ENCODE results near the gene ABO.
"Not testable (repeated sequence)": the region's sequence is repeated elsewhere in the genome, so short reads cannot be mapped to it uniquely, and the experiment has no call there.

The ABO gene

DNA sequence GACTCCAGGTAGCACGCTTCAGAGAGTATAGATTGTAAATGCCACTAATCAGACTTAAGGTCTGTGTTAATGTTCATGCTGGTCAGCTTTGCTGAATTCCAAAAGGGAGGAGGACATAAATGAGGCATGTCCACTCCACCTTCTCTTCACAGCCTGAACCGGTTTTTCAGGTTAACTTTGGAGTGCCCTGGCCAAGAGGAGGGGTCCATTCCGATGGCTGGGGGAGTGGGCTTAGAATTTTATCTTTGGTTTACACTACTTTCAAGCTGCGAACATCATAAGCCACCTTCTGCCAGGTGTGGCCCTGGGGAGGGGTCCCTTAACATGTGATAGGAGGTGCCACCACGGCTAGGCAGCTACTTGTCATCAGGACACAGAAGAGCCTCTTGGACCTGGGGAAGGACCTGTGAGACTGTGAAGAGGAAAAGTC, 24.2 kb downstream of the ABO start:
- no peak for DNase-seq (ENCODE audit: insufficient read length, low spot score)
- TF ChIP-seq POLR2A (IDR thresholded peaks at IDR 0.05; ENCODE audit: low read depth, low read length) = no peak
- no peak for FAIRE-seq

DNA sequence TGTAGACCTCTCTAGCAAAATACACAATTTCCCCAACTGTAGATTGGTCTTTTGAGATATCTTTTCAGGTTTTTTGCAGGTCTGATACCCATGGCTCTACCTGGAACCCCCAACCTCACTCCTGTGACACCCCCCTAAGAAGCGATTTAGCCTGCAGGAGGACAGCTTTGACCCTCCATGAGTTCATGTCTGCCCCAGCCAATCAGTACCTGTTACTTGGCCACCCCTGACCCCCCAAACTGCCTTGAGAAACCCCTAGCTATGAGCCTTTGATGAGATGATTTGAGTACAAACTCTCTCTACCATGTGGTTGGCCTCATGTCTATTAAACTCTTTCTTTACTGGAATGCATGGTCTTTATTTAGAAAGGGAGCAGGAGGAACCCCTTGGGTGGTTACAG, 25.7 kb downstream of the ABO start:
- DNase-seq (ENCODE audit: insufficient read length, low spot score) (no peak), FAIRE-seq (no peak)
- no peak for TF ChIP-seq POLR2A (IDR thresholded peaks at IDR 0.05; ENCODE audit: low read depth, low read length)

DNA sequence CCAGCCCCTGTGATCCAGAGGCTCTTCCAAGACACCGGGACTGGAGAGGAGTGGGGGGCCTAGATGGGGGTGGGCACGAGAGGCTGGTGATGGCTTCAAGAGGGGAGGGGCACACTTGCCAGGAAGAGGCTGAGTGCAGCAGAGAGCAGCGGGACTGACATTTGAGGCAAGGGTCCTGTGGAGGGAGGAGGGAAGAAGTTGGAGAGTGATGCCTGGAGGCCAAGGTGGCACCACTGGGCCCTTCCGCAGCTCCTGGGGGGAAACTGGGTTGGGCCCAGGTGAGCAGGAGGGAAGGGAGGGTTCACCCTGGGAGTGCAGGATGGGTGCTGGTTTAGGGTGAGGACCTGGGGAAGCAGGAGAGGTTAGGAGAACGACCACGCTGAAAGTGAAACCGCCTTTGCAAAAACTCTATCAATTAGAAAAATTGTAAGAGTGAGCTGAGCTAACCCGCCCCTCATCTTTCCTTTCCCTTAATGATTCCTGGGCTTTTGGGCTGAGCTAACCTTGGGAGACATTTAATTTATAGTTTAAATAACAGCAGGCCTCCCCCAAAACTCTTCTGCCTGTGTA, 26.2 kb downstream of the ABO start:
- FAIRE-seq (no peak), DNase-seq (ENCODE audit: insufficient read length, low spot score) (no peak)
- TF ChIP-seq POLR2A (IDR thresholded peaks at IDR 0.05; ENCODE audit: low read depth, low read length) = no peak

DNA sequence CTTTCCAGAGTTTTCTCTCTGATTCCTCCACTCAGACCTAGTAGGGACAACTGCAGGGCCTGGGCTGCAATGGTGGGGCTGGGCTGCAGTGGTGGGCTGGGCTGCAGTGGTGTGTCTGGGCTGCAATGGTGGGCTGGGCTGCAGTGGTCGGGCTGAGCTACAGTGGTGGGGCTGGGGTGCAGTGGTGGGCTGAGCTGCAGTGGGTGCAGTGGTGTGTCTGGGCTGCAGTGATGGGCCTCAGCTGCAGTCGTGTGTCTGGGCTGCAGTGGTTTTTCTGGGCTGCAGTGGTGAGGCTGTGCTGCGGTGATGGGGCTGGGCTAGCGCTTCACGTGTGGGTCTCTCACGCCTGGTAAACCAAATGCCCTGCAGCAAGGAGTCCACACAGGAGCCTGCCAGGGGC, 27.4 kb downstream of the ABO start:
- DNase-seq (ENCODE audit: insufficient read length, low spot score) (no peak), FAIRE-seq (no peak)
- no peak for TF ChIP-seq POLR2A (IDR thresholded peaks at IDR 0.05; ENCODE audit: low read depth, low read length)

DNA sequence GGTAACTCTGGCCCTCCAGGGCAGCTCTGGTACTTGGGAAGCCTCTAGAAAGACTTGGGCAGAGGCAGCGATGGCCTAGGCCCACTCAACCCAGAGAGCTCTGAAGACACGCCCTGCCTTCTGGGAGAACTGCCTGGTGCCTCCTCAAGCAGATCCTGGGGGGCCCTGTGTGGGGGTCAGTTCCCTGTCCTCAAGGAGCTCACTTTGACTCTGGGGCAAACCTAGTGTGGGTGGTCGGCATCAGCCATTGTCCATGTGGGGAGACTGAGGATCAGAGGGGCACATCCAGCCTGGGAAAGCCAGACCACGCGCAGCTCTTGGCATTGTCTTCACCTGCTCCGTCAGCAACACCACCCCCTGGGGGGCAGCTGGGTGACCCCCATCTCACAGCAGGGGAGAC, 28.0 kb downstream of the ABO start:
- no peak for TF ChIP-seq POLR2A (IDR thresholded peaks at IDR 0.05; ENCODE audit: low read depth, low read length)
- FAIRE-seq = no peak

DNA sequence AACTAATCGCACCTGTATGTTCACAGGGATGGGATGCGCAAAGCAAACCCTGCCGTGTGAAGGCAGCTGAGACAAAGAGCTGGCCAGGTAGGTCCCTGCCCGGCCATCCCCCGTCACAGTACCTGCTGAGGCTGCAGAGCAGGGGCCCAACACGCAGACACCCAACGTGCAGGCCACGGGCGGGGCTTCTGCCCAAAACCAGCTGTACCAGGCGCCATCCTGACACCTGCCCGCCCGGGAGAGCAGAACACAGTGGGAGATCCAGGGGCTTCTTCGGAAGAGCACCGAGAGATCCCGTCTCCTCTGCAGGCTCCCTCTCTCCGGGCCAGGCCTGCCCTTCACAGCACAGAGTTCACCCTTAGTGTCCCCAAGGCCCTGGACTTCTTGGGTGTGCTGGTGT, 28.4 kb downstream of the ABO start:
- no peak for DNase-seq (ENCODE audit: insufficient read length, low spot score)
- no peak for TF ChIP-seq POLR2A (IDR thresholded peaks at IDR 0.05; ENCODE audit: low read depth, low read length)
- FAIRE-seq = no peak

More for the DNA sequence above, 28.0 kb downstream of the ABO start:
- DNase-seq (ENCODE audit: insufficient read length, low spot score) = no peak

DNA sequence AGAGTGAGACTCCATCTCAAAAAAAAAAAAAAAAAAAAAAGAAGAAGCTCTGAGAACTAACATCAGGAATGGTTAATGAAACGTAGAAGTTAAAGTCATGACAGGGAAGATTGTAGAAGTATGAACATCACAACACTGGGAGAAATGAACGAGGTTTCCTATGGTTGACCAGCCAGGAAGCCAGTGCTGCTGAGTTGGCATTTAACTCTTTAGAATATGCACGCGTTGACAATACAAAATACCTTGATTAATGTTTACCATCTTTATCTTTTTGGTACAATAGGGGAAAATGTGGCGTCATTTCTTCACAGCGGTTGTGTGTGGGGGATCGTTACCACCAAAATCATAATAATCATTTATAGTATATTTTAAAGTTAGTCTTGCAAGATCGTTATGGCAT, 32.0 kb downstream of the ABO start:
- no peak for TF ChIP-seq POLR2A (IDR thresholded peaks at IDR 0.05; ENCODE audit: low read depth, low read length)
- DNase-seq (ENCODE audit: insufficient read length, low spot score) = no peak
- FAIRE-seq = no peak

DNA sequence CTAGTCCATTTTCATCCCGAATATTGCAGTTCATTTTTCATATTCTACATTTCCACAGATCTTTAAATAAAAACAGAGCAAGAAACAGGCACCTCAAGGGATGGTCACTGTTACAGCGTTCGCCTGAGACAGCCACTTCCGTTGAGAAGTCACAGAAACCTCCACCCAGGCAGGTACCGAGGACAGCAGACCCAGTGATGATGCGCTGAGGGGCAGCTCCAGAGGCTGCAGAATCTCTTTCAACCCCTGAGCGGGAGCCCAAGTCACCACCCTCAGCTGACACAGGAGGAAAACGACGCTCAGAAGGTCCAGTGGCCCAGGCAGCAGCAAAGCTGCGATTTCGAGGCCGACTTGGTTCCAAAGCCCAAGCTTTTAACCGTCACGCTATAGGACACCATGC, 32.8 kb downstream of the ABO start:
- no peak for FAIRE-seq
- DNase-seq (ENCODE audit: insufficient read length, low spot score) = no peak
- no peak for TF ChIP-seq POLR2A (IDR thresholded peaks at IDR 0.05; ENCODE audit: low read depth, low read length)

DNA sequence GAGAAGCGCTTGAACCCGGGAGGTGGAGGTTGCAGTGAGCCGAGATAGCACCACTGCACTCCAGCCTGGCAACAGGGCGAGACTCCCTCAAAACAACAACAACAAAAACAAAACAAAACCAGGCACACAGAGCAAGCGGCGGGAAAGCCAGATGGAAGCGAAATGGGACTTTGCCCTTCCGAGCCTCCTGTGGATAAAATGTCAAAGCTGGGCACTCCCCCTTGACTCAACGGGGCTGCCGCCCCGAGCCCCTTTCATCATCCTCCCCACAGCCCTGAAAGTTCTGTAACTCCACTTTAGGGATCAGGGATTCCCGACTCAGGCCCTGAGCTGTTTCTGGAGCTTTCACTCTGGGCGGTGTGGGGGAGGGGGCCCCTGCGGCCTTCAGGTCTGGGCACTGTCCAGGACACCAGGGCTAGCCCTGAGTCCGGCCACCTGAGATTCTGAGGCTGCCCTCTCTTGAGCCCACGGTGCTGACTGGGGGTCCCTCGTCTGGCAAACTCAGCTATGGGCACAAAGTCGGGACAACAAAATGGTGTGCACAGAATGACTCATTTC, 35.4 kb downstream of the ABO start:
- TF ChIP-seq POLR2A (IDR thresholded peaks at IDR 0.05; ENCODE audit: low read depth, low read length) = no peak
- FAIRE-seq = no peak

DNA sequence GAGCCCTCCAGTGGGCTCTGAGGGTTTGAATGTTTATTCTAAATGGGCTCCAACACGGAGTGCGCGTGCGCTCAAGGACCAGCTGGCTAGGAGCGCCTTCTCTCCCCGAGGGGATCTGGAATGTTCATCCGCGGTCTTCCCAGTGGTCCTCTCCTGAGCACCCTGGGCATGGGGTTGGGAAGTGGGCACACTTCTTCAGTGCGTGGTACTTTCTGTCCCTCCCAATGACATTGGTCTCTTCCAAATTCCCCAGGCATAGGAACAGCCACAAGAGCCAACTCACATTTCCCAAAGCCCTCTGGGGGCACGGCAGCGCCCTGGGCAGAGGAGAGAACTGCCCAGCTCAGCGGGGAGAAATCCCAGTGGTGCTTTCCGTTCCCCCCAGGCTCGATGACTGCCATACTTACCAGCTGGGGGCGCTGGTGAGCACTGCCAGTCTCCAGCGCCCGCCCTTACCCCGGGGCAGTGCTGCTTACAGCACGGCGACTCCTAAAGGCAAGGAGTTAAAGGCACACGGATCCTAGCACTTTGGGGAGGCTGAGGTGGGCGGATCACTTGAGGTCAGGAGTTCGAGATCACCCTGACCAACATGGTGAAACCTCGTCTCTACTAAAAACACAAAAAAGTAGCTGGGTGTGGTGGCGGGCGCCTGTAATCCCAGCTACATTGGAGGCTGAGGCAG, 36.0 kb downstream of the ABO start:
- FAIRE-seq (no peak), DNase-seq (ENCODE audit: insufficient read length, low spot score) (peak; percentile 95)
- TF ChIP-seq POLR2A (IDR thresholded peaks at IDR 0.05; ENCODE audit: low read depth, low read length) = no peak

More for the DNA sequence above, 35.4 kb downstream of the ABO start:
- DNase-seq (ENCODE audit: insufficient read length, low spot score) = no peak

DNA sequence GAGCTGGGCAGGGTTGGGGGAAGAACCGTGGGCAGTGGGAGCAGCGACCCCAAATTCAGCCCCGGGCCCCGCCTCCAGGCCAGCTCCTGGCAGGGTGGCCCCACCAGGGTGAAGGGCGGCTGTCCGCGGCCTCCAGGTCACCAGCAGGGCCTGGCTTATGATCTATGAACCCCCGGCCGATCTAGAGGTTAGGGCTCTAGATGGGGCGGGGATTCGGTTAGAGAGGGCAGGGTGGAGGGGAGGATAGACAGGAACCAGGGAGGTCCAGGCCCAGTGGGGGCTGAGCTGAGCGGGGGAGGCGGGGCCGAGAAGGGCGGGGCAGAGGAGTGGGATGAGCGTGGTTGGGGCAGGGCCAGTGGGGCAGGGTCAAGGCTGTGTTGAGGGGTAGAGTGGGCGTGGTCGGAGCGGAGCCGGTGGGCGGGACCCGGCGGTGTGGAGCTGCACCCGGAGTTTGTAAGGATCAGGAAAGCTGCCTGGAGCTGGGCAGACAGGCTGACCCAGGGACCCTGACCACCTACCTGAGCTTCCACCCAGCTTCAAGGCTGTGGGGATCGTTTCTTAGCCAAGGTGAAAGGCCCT, 36.6 kb downstream of the ABO start:
- TF ChIP-seq POLR2A (IDR thresholded peaks at IDR 0.05; ENCODE audit: low read depth, low read length) = no peak
- FAIRE-seq (no peak), DNase-seq (ENCODE audit: insufficient read length, low spot score) (peak; percentile 33)

DNA sequence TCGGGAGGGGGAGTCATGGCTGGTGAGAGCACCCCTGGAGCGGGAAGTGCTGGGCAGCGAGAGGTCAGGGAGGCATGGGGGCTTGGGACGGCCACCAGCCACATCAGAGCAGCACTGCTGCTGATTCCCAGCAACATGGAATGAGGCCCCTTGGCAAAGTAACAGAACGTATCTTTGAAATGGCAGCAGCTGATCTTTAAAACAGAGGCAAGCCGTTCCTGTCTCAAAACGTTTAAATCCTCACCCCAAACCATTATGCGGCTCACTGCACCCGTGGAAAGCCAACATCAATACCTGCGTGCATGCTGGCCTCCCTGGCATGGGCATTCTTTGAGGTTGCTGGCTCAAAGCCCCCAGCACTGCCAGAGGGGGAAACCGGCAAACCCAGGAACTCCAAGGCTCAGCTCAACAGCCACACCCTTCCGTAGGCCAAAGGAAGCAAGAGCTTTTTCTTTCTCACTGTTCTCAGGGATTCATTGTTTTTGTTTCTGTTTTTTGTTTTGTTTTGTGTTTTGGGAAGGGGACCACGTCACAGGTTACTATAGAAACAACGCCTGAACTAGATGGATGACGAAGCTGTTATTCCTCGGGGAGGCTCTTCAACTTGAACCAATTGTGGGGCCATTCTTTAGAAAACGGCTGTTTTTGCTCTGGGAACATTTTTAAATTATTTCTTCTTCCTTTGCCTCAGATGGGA, 37.8 kb downstream of the ABO start:
- no peak for TF ChIP-seq POLR2A (IDR thresholded peaks at IDR 0.05; ENCODE audit: low read depth, low read length)
- FAIRE-seq (no peak), DNase-seq (ENCODE audit: insufficient read length, low spot score) (no peak)

DNA sequence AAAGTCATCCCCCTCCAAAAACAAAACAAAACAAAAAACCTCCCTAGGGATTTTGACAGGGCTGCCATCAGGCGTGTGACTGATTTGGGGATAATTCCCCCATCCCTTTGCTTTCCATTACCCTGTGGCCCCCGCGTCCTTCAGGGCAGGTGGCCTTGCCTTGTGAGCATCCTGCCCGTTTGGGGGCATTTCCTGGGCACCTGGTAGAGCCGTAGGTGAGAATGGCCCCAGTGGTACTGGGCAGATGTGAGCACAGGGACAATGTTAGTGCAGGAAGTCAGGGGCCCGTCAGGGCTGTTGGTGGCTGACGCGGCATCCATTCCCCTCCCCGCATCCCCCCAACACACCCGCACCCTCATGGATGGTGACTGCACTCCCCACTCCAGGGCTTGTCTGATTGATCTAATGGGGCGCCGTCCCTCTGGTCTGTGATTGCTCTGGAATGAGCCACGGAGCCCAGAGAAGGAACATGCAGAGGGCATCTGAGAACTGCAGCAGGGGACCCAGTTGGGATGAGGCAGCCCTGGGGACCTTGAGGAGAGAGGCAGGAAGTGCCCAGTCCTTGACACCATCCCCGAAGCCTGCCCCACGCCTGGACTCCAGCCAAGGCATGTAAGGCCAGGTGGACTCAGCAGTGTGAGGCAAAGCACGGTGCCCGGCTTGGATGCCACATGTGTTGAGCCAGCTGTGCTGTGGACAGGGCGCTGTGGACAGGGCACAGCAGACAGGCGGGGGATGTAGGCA, 38.5 kb downstream of the ABO start:
- not testable (repeated sequence) for FAIRE-seq; DNase-seq (ENCODE audit: insufficient read length, low spot score)
